OCI-LY1 (cell line): Measurements from ENCODE around the gene COL12A1.

Experiments
- CTCF ChIP-seq: fragments of 200-600 bp; sonication (generic), shearing (Covaris generic); IDR thresholded peaks from 2 replicates; pipeline ENCODE4 v1.5.1; 2017; ENCODE audit warnings: mild to moderate bottlenecking, antibody characterized with exemption, low read length, moderate library complexity, mixed read lengths
- EZH2 ChIP-seq: fragments of 200-600 bp; sonication (generic), shearing (Covaris generic); IDR thresholded peaks from 2 replicates; pipeline ENCODE4 v1.8.0; 2017; ENCODE audit warnings: borderline replicate concordance, mixed run types, mild to moderate bottlenecking, antibody characterized with exemption, low read length, moderate library complexity, mixed read lengths

GRCh38 chr6:75150685-75151412 is 55.0 kb downstream of the COL12A1 start:
- TF ChIP-seq EZH2 (no peak), CTCF (no peak)
